DND-41 (cell line): ENCODE results near the gene MAP7.

Experiments used
- CTCF ChIP-seq: IDR thresholded peaks from 2 replicates; pipeline ENCODE4 v1.5.1; 2012; ENCODE audit warnings: borderline replicate concordance, low read length, moderate library complexity, mild to moderate bottlenecking; ENCODE audit not compliant: poor library complexity, severe bottlenecking; ENCODE audit errors: extremely low read depth
- EZH2 ChIP-seq: IDR thresholded peaks from 3 replicates; pipeline ENCODE4 v1.6.1; 2012; ENCODE audit warnings: borderline replicate concordance, low read depth, mild to moderate bottlenecking, moderate library complexity, low read length, inconsistent platforms; ENCODE audit not compliant: severe bottlenecking

GRCh38 chr6:136534268-136534667 is 16.0 kb downstream of the MAP7 start:
- TF ChIP-seq CTCF (no peak), EZH2 (no peak)
